Fibroblast of pulmonary artery (primary cell): ENCODE data around the gene TVP23C.

Experiments
- DNase-seq: peaks from one replicate; pipeline ENCODE4 v3.0.0-alpha.2; 2010; ENCODE audit warnings: low read depth
- H3K4me3 ChIP-seq: replicated peaks from 2 replicates; pipeline ENCODE4 v1.5.1; 2011; ENCODE audit warnings: low read depth, mild to moderate bottlenecking, control low read depth, low read length, moderate library complexity
- CTCF ChIP-seq: IDR thresholded peaks from 2 replicates; pipeline ENCODE4 v1.5.1; 2011; ENCODE audit warnings: mild to moderate bottlenecking, control low read depth, low read length, inconsistent platforms; ENCODE audit errors: missing control alignments

The TVP23C gene

GRCh38 chr17:15513058-15513791 is 50.1 kb downstream of the TVP23C start:
- no peak overlapping the region for H3K4me3 ChIP-seq
- TF ChIP-seq CTCF: no peak
- DNase-seq: peak; percentile 37

- no peak overlapping the region for H3K4me3 ChIP-seq
- no peak for TF ChIP-seq CTCF
- no peak for DNase-seq
Observed at GRCh38 chr17:15512071-15512709, 51.1 kb downstream of the TVP23C start.

- no peak for TF ChIP-seq CTCF
- no peak for DNase-seq
- H3K4me3 ChIP-seq: no peak overlapping the region
Observed at GRCh38 chr17:15511142-15511541, 52.1 kb downstream of the TVP23C start.

GRCh38 chr17:15510361-15510760 is 52.9 kb downstream of the TVP23C start:
- peak; percentile 72 for DNase-seq
- no peak for TF ChIP-seq CTCF
- H3K4me3 ChIP-seq: no peak overlapping the region

- TF ChIP-seq CTCF: no peak
- no peak overlapping the region for H3K4me3 ChIP-seq
- DNase-seq: no peak
Observed at GRCh38 chr17:15509095-15509494, 54.2 kb downstream of the TVP23C start.

GRCh38 chr17:15508466-15508865 is 54.8 kb downstream of the TVP23C start:
- H3K4me3 ChIP-seq: no peak overlapping the region
- TF ChIP-seq CTCF: no peak
- DNase-seq: no peak
